Measurements from ENCODE around the gene LPP. TPM values are rescaled to one million over a fixed set of nuclear protein-coding genes. Genes with fewer than 3 reads are reported as not detected.

The LPP gene
- total and polyA plus RNA-seq, 10 of the 15 experiments (the other 5 are each of a cell fraction or from before 2014, with no cell fraction given) = under 0.01 to 0.62 (median 0.03) TPM

DNA sequence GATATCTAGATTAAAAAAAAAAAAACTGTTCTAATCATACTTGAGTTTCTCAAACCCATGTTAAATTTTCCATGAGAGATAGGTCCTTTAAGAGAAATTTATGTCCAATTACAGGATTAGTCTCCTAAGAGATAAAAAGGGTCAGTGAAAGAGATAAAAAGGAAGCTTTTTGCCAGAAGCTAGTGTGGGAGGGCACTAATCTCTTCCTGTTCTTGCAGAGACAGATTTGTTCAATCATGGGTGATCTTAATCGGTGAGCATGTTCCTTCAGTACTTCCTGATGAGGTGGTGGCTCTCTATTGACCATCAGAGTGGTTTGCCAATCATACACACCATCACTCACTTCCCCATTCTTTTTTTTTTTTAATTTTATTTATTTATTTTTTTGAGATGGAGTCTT, 16.9 kb upstream of the LPP start:
- Histone ChIP-seq H3K9me3 (replicated peaks; ENCODE audit: control insufficient read depth, insufficient read depth, low read length) (no peaks in the 10 kb centered on the region), H2AFZ (ENCODE audit: control insufficient read depth, low read depth, low read length) (no peak overlapping the region), H3K27me3 (replicated peaks in 1 of 2; ENCODE audit: control insufficient read depth in 2 of 2, insufficient read depth in 2 of 2, low read length in 1 of 2) (no peaks in the 10 kb centered on the region), H3K4me3 (no peak overlapping the region), H4K20me1 (ENCODE audit: control insufficient read depth, insufficient read depth) (no peaks in the 10 kb centered on the region), H3K4me1 (ENCODE audit: control insufficient read depth, insufficient read depth, low read length) (no peaks in the 10 kb centered on the region), H3K27ac (ENCODE audit: control insufficient read depth, insufficient read depth) (no peak overlapping the region), H3K9ac (ENCODE audit: control insufficient read depth, insufficient read depth, low read length) (no peak overlapping the region), H3K79me2 (ENCODE audit: control insufficient read depth, insufficient read depth, low read length) (no peaks in the 10 kb centered on the region), H3K4me2 (ENCODE audit: control insufficient read depth, insufficient read depth) (no peak overlapping the region), H3K36me3 (ENCODE audit: control insufficient read depth in 2 of 2, insufficient read depth in 2 of 2, low read length in 1 of 2) (no peaks in the 10 kb centered on the region)
- in situ Hi-C loops (cut with MboI) (no loop called here), intact Hi-C loops (cut with micrococcal nuclease; ENCODE audit: unreplicated experiment) (no loop called here)
- 11% methylated on average over 1 of the region's 1 CpG for WGBS (ENCODE audit: insufficient coverage, insufficient replicate concordance, low lambda C conversion rate, missing lambda C conversion rate)
- no peak for TF ChIP-seq EP300 (IDR thresholded peaks at IDR 0.05; ENCODE audit: borderline replicate concordance in 1 of 2, control insufficient read depth in 1 of 2, low read depth in 2 of 2, low read length in 2 of 2)
- TF ChIP-seq ZNF274 (IDR thresholded peaks at IDR 0.05; ENCODE audit: insufficient read depth, insufficient read length) = no peak
- TF ChIP-seq, protein P1, sequence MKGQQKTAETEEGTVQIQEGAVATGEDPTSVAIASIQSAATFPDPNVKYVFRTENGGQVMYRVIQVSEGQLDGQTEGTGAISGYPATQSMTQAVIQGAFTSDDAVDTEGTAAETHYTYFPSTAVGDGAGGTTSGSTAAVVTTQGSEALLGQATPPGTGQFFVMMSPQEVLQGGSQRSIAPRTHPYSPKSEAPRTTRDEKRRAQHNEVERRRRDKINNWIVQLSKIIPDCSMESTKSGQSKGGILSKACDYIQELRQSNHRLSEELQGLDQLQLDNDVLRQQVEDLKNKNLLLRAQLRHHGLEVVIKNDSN (IDR thresholded peaks at IDR 0.05; ENCODE audit: borderline replicate concordance, extremely low read length, insufficient read depth, low read depth, low read length) = no peak
- no peak for TF ChIP-seq SMAD1 (IDR thresholded peaks at IDR 0.05; ENCODE audit: low read depth, partially characterized antibody)
- no peak for TF ChIP-seq ZNF687 (IDR thresholded peaks at IDR 0.05)
- TF ChIP-seq IRF4 (IDR thresholded peaks at IDR 0.05; ENCODE audit: low read depth, low read length) = no peak
- no peak for TF ChIP-seq BHLHE40 (IDR thresholded peaks at IDR 0.05; ENCODE audit: borderline replicate concordance in 1 of 2, low read depth in 2 of 2, low read length in 1 of 2)
- no peak for TF ChIP-seq RELA (IDR thresholded peaks at IDR 0.05; ENCODE audit: borderline replicate concordance, partially characterized antibody)
- no peak for TF ChIP-seq KAT2A (conservative IDR thresholded peaks at IDR 0.05; ENCODE audit: control insufficient read depth, low read depth, low read length)
- no peak for TF ChIP-seq SUPT20H (IDR thresholded peaks at IDR 0.05; ENCODE audit: borderline replicate concordance, control insufficient read depth, low read depth, low read length)
- ChIA-PET RAD21 (ENCODE audit: unreplicated experiment) (no interaction called here), CTCF (no interaction called here), SMC1A (ENCODE audit: uncharacterized antibody, unreplicated experiment) (no interaction called here), POLR2A (no interaction called here)
- ATAC-seq = no peak
- DNase-seq (ENCODE audit: low read depth, low spot score) = no peak
- no peak for FAIRE-seq
- BruUV-seq (replicated peaks) = no TSS peak

Measured in GM12878 (cell line).